Natural killer cell (primary cell): ENCODE data around the gene METTL2B. TPM values are rescaled to one million over a fixed set of nuclear protein-coding genes. Genes with fewer than 3 reads are reported as not detected.
"Not testable (repeated sequence)": the region's sequence is repeated elsewhere in the genome, so short reads cannot be mapped to it uniquely, and the experiment has no call there.

Experiments used
- ATAC-seq, 3 donors: fragments of 150-1000 bp in 2 of 3; fragments of 200-7000 bp in 1 of 3; cut with Tn5 transposase; 1 replicate in 1 of 3; 2 replicates in 2 of 3; pipeline ENCODE4 v1.10.0; 2021; ENCODE audit warnings: mild to moderate bottlenecking in 2 of 3, moderate library complexity in 2 of 3
- DNase-seq, 2 donors: peaks; one replicate each; pipeline versions ENCODE4 v3.0.0 to v3.0.0-alpha.2; 2013 to 2021; ENCODE audit warnings: mixed read lengths in 1 of 2
- H3K27ac ChIP-seq: one replicate; pipeline ENCODE4 v1.5.1; 2013; ENCODE audit warnings: mild to moderate bottlenecking, low read length
- H3K27me3 ChIP-seq: one replicate; pipeline ENCODE4 v1.6.1; 2013; ENCODE audit warnings: low read length; ENCODE audit not compliant: control insufficient read depth, insufficient read depth
- H3K36me3 ChIP-seq: one replicate; pipeline ENCODE4 v1.6.1; 2013; ENCODE audit warnings: low read length; ENCODE audit not compliant: control insufficient read depth, insufficient read depth
- H3K4me1 ChIP-seq: one replicate; pipeline ENCODE4 v1.6.1; 2013; ENCODE audit warnings: low read length; ENCODE audit not compliant: control insufficient read depth, insufficient read depth
- H3K4me3 ChIP-seq: one replicate; pipeline ENCODE4 v1.5.1; 2013; ENCODE audit warnings: low read length
- H3K9me3 ChIP-seq: one replicate; pipeline ENCODE4 v1.6.1; 2013; ENCODE audit warnings: low read length; ENCODE audit not compliant: control insufficient read depth, insufficient read depth
- H3K27ac Mint-ChIP-seq, 2 donors: one replicate each; pipeline ENCODE4 v1.8.0; 2022; ENCODE audit warnings: mild to moderate bottlenecking in 2 of 2, mixed read lengths in 2 of 2, moderate library complexity in 1 of 2
- H3K27me3 Mint-ChIP-seq, 2 donors: one replicate each; pipeline ENCODE4 v1.8.0; 2022; ENCODE audit warnings: low read depth in 2 of 2, mixed read lengths in 2 of 2
- H3K36me3 Mint-ChIP-seq: one replicate; pipeline ENCODE4 v1.8.0; 2022; ENCODE audit warnings: mixed read lengths
- H3K4me1 Mint-ChIP-seq, 2 donors: one replicate each; pipeline ENCODE4 v1.8.0; 2022; ENCODE audit warnings: mixed read lengths in 2 of 2
- H3K4me3 Mint-ChIP-seq: one replicate; pipeline ENCODE4 v1.8.0; 2022; ENCODE audit warnings: mild to moderate bottlenecking, moderate library complexity, mixed read lengths
- H3K9me3 Mint-ChIP-seq, 2 donors: one replicate each; pipeline ENCODE4 v1.8.0; 2022; ENCODE audit warnings: mixed read lengths in 2 of 2
- WGBS: methylation state at CpG from one replicate; pipeline ENCODE4 v1.1.7; 2013; ENCODE audit warnings: missing lambda C conversion rate; ENCODE audit not compliant: insufficient coverage; 5-methylcytosine and 5-hydroxymethylcytosine counted together
- intact Hi-C: fragments of 100-400 bp; cut with micrococcal nuclease; formaldehyde crosslinking; loops from one replicate; pipeline ENCODE4 v1.14.2; 2022
- total RNA-seq, 4 donors: library from RNA; stranded (reverse); fragments of 120-200 nt in 1 of 4; gene quantifications; one replicate each; pipeline versions ENCODE4 v1.2.3 to v1.2.4, GENCODE V29; 2013 to 2022

The METTL2B gene
- total RNA-seq, 3 donors from 2014 or later (not counting 1 experiment from before 2014, with no cell fraction given): 16.1 to 20.8 (median 20.0) TPM

- H3K4me3 Mint-ChIP-seq, H3K36me3 Mint-ChIP-seq, H3K4me1 Mint-ChIP-seq, H3K27me3 Mint-ChIP-seq, intact Hi-C loops, H3K9me3 ChIP-seq, H3K27ac ChIP-seq, H3K27me3 ChIP-seq, H3K4me3 ChIP-seq, H3K36me3 ChIP-seq, H3K9me3 Mint-ChIP-seq: not testable (repeated sequence)
- H3K4me1 ChIP-seq: peaks cover 13% of the 10 kb centered on the region
- DNase-seq (peak; percentile 66 to 85), ATAC-seq (peak; percentile 79 to 93 (median 81))
- WGBS: 25% methylated on average over 4 of the region's 7 CpGs
- peak overlapping the region; percentile 60 to 83 for H3K27ac Mint-ChIP-seq
These were observed 46.8 kb downstream of the METTL2B start for GRCh38 chr7:128523226-128523931.

DNA sequence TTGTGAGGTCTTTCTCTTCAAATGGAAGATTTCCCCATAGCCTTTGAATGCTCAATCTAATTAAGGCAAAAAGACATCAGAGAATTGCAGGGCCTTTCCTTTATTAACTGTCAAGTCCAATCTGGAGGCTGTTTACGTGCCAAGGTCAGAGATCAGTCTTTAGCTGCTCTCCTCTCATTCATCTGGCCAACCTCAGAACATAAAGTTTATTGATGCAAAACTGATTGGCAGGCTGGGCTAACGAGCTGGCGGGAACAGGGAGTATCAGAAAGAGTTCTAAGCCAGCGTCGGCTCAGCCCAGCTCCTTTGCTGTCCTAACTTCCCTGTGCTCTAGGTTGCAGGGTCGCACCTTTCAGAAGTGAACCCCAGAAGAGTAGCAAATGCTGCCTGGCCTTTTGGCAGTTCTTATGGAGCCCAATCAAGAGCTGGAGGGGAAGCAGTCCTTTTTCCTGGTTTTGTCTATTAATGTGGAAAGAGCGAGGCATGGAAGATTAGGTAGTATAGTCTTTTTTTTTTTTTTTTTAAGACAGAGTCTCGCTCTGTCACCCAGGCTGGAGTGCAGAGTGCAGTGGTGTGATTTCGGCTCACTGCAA is 47.5 kb downstream of the METTL2B start:
- ATAC-seq, intact Hi-C loops: not testable (repeated sequence)
- H3K27ac Mint-ChIP-seq: peak overlapping the region in 1 of 2 donors; percentile 60

GRCh38 chr7:128525584-128525983 is 49.0 kb downstream of the METTL2B start:
- ATAC-seq, intact Hi-C loops, H3K9me3 ChIP-seq, DNase-seq, H3K27me3 ChIP-seq, H3K27me3 Mint-ChIP-seq, H3K4me3 Mint-ChIP-seq, H3K9me3 Mint-ChIP-seq, H3K36me3 ChIP-seq, H3K4me3 ChIP-seq, H3K36me3 Mint-ChIP-seq, H3K27ac ChIP-seq: not testable (repeated sequence)
- peak overlapping the region in 1 of 2 donors; percentile 36 for H3K27ac Mint-ChIP-seq
- peaks cover 13 to 15% of the 10 kb centered on the region in 2 donors for H3K4me1 Mint-ChIP-seq
- no CpG with 5 or more reads among the region's 4 CpGs for WGBS
- H3K4me1 ChIP-seq: peaks cover 22% of the 10 kb centered on the region

More for the DNA sequence above, 47.5 kb downstream of the METTL2B start:
- not testable (repeated sequence) for H3K9me3 ChIP-seq, H3K27me3 Mint-ChIP-seq, H3K36me3 ChIP-seq, H3K27me3 ChIP-seq, H3K4me3 ChIP-seq, H3K9me3 Mint-ChIP-seq, H3K27ac ChIP-seq, H3K4me3 Mint-ChIP-seq, H3K4me1 Mint-ChIP-seq, H3K36me3 Mint-ChIP-seq, DNase-seq
- WGBS: 96% methylated on average over 7 of the region's 9 CpGs
- peaks cover 13% of the 10 kb centered on the region for H3K4me1 ChIP-seq

- ATAC-seq, H3K4me3 Mint-ChIP-seq, H3K9me3 ChIP-seq, H3K4me3 ChIP-seq, H3K36me3 Mint-ChIP-seq, H3K27ac ChIP-seq, H3K27me3 ChIP-seq, H3K27ac Mint-ChIP-seq, H3K36me3 ChIP-seq, intact Hi-C loops, H3K9me3 Mint-ChIP-seq, DNase-seq, H3K27me3 Mint-ChIP-seq: not testable (repeated sequence)
- WGBS: 100% methylated on average over 1 of the region's 3 CpGs
- peaks cover 22% of the 10 kb centered on the region for H3K4me1 ChIP-seq
- H3K4me1 Mint-ChIP-seq: peaks cover 13 to 15% of the 10 kb centered on the region in 2 donors
These were observed 49.5 kb downstream of the METTL2B start for GRCh38 chr7:128526062-128526466.

GRCh38 chr7:128529191-128529590 is 52.6 kb downstream of the METTL2B start:
- H3K9me3 Mint-ChIP-seq, ATAC-seq, H3K9me3 ChIP-seq, H3K4me3 ChIP-seq, H3K36me3 ChIP-seq, H3K36me3 Mint-ChIP-seq, H3K4me3 Mint-ChIP-seq, H3K27me3 Mint-ChIP-seq, H3K27ac Mint-ChIP-seq, H3K27ac ChIP-seq, intact Hi-C loops, DNase-seq, H3K27me3 ChIP-seq: not testable (repeated sequence)
- peaks cover 12% of the 10 kb centered on the region for H3K4me1 ChIP-seq
- peaks cover 24 to 26% of the 10 kb centered on the region in 2 donors for H3K4me1 Mint-ChIP-seq
- WGBS: 86% methylated on average over 12 of the region's 16 CpGs

- Mint-ChIP-seq H3K4me1 (peaks cover 24 to 26% of the 10 kb centered on the region in 2 donors), H3K27ac (peak overlapping the region; percentile 78 to 79), H3K4me3 (peak overlapping the region; percentile 83)
- peak; percentile 13 to 31 (median 19) for ATAC-seq
- Histone ChIP-seq H3K4me3 (peak overlapping the region; percentile 49), H3K4me1 (peaks cover 12% of the 10 kb centered on the region), H3K27ac (peak overlapping the region; percentile 64)
- 3% methylated on average over 49 of the region's 50 CpGs for WGBS
- not testable (repeated sequence) for H3K36me3 ChIP-seq, H3K27me3 Mint-ChIP-seq, H3K27me3 ChIP-seq, H3K9me3 Mint-ChIP-seq, H3K36me3 Mint-ChIP-seq, H3K9me3 ChIP-seq
- peak in 1 of 2 donors; percentile 70 for DNase-seq
- intact Hi-C loops: loop anchor here (10.0 kb wide), 1 partner anchor 75 kb away; the partner anchor contains the start of gene HILPDA
These were observed 53.7 kb downstream of the METTL2B start for GRCh38 chr7:128530121-128530854.
